PFSK-1 (cell line): Measurements from ENCODE around the gene OR4D5.

Experiments used
- POLR2AphosphoS5 ChIP-seq: IDR thresholded peaks from 2 replicates; pipeline ENCODE4 v1.6.1; 2012; ENCODE audit warnings: low read depth, mild to moderate bottlenecking, control low read depth, low read length, moderate library complexity
- REST ChIP-seq, 2 experiments: IDR thresholded peaks; 2 replicates each; pipeline versions ENCODE4 v1.6.1 to v1.8.0; 2011 to 2012; ENCODE audit warnings: low read depth in 2 of 2, low read length in 2 of 2, control low read depth in 1 of 2, inconsistent platforms in 1 of 2, mild to moderate bottlenecking in 1 of 2, moderate library complexity in 1 of 2; ENCODE audit not compliant: insufficient read depth in 1 of 2
- TAF1 ChIP-seq: IDR thresholded peaks from 2 replicates; pipeline ENCODE4 v1.6.1; 2012; ENCODE audit warnings: low read length, control low read depth, borderline replicate concordance; ENCODE audit not compliant: insufficient read depth

GRCh38 chr11:123956752-123957151 lies 17.3 kb downstream of the OR4D5 start:
- no peak for TF ChIP-seq REST (IDR thresholded peaks at IDR 0.05; ENCODE audit: insufficient read depth in 1 of 2, low read depth in 2 of 2, low read length in 2 of 2)
- TF ChIP-seq TAF1 = no peak
- TF ChIP-seq POLR2AphosphoS5 = no peak
